ENCODE data around the gene GPR78. TPM values are rescaled to one million over a fixed set of nuclear protein-coding genes. Genes with fewer than 3 reads are reported as not detected.
"Not testable (repeated sequence)": the region's sequence is repeated elsewhere in the genome, so short reads cannot be mapped to it uniquely, and the experiment has no call there.

Gene GPR78
- total and polyA plus RNA-seq, 2 experiments from 2014 or later, result 0.05 TPM; not detected in 1

DNA sequence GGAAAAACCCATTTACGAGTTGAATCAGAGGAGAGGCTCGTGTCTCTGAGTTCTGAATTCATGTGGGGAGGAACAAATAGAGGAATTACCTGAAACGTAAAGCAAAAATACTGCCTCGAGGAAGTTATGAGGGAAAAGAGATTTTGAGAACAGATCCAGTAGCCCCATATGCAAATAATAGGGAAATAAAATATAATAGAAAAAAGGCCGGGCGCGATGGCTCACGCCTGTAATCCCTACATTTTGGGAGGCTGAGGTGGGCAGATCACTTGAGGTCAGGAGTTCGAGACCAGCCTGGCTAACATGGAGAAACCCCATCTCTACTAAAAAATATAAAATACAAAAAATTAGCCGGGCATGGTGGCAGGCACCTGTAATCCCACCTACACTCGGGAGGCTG is 54.6 kb downstream of the GPR78 start:
- H3K27ac ChIP-seq; H3F3A ChIP-seq (ENCODE audit: insufficient read depth); H4K20me1 ChIP-seq (ENCODE audit: insufficient read depth); H3K36me3 ChIP-seq (ENCODE audit: low read depth); H3K9me2 ChIP-seq (ENCODE audit: insufficient read depth); H2AFZ ChIP-seq; DNase-seq; H3K9me3 ChIP-seq (ENCODE audit: low read depth); in situ Hi-C loops (cut with MboI); H3K4me1 ChIP-seq (ENCODE audit: insufficient read depth); H3K4me3 ChIP-seq; H3K79me2 ChIP-seq (ENCODE audit: insufficient read depth); H3K9ac ChIP-seq; H3K4me2 ChIP-seq (ENCODE audit: unreplicated experiment): not testable (repeated sequence)
- 61 to 65% methylated on average over 7 of the region's 11 CpGs for WGBS, 2 experiments (ENCODE audit: low coverage in 1 of 2, low lambda C conversion rate in 2 of 2, missing lambda C conversion rate in 2 of 2)
- H3K27me3 ChIP-seq (replicated peaks; ENCODE audit: insufficient read depth), result peaks cover 13% of the 10 kb centered on the region; the same call in 1 of the 2 replicates

GRCh38 chr4:8635897-8636554 is 55.8 kb downstream of the GPR78 start:
- H3F3A ChIP-seq (ENCODE audit: insufficient read depth); H3K4me3 ChIP-seq; H3K27ac ChIP-seq; in situ Hi-C loops (cut with MboI); H4K20me1 ChIP-seq (ENCODE audit: insufficient read depth); H3K9me2 ChIP-seq (ENCODE audit: insufficient read depth); H3K4me2 ChIP-seq (ENCODE audit: unreplicated experiment); DNase-seq; H3K9ac ChIP-seq; H3K79me2 ChIP-seq (ENCODE audit: insufficient read depth); H3K4me1 ChIP-seq (ENCODE audit: insufficient read depth); H2AFZ ChIP-seq; H3K36me3 ChIP-seq (ENCODE audit: low read depth); H3K9me3 ChIP-seq (ENCODE audit: low read depth): not testable (repeated sequence)
- no CpG with 5 or more reads among the region's 29 CpGs for WGBS, 2 experiments (ENCODE audit: low coverage in 1 of 2, low lambda C conversion rate in 2 of 2, missing lambda C conversion rate in 2 of 2)
- peaks cover 16% of the 10 kb centered on the region; the same call in 1 of the 2 replicates for H3K27me3 ChIP-seq (replicated peaks; ENCODE audit: insufficient read depth)

Other genes with a start within 250 kb of the GPR78 start
- gene ACOX3, start 139.7 kb upstream of the GPR78 start, total RNA-seq (2014; rRNA removed; shearing (Covaris generic)), result 33.8 and 48.4 TPM in 2 replicates
- gene ACOX3, start 139.7 kb upstream of the GPR78 start, polyA plus RNA-seq (2016; fragmentation: Nextera tagmentation; extraction: Ambion mirVana), result 24.7 and 25.1 TPM in 2 replicates
- 12.0 and 12.5 TPM in 2 replicates for gene TRMT44, start 139.6 kb upstream of the GPR78 start, total RNA-seq (2014; rRNA removed; shearing (Covaris generic))
- gene TRMT44, start 139.6 kb upstream of the GPR78 start, polyA plus RNA-seq (2016; fragmentation: Nextera tagmentation; extraction: Ambion mirVana), result 4.1 and 4.4 TPM in 2 replicates
- 13.4 and 14.0 TPM in 2 replicates for gene CPZ, start 12.4 kb downstream of the GPR78 start, total RNA-seq (2014; rRNA removed; shearing (Covaris generic))
- 19.0 and 19.3 TPM in 2 replicates for gene CPZ, start 12.4 kb downstream of the GPR78 start, polyA plus RNA-seq (2016; fragmentation: Nextera tagmentation; extraction: Ambion mirVana)